Vagina (tissue), 2 donors: Measurements from ENCODE around the gene SIPA1L3.

Source experiments
- CTCF ChIP-seq, 3 experiments: fragments of 450-650 bp in 2 of 3; fragments of 200-600 bp in 1 of 3; sonication (generic) in 1 of 3; IDR thresholded peaks; one replicate each; pipeline ENCODE4 v1.5.1; 2017 to 2019; ENCODE audit warnings: antibody characterized with exemption in 3 of 3, mild to moderate bottlenecking in 2 of 3, moderate library complexity in 2 of 3
- POLR2A ChIP-seq, 2 donors: fragments of 450-650 bp; IDR thresholded peaks; one replicate each; pipeline ENCODE4 v1.6.1; 2017; ENCODE audit warnings: antibody characterized with exemption in 2 of 2, mild to moderate bottlenecking in 2 of 2, moderate library complexity in 2 of 2
- POLR2AphosphoS5 ChIP-seq, 2 donors: sonication (generic); formaldehyde crosslinking; IDR thresholded peaks; one replicate each; pipeline ENCODE4 v1.9.0; 2017; ENCODE audit warnings: antibody characterized with exemption in 2 of 2, mild to moderate bottlenecking in 2 of 2, low read depth in 1 of 2; ENCODE audit not compliant: insufficient read depth in 1 of 2

- no peak for TF ChIP-seq CTCF (IDR thresholded peaks at IDR 0.05)
- TF ChIP-seq POLR2A (IDR thresholded peaks at IDR 0.05): no peak
- no peak for TF ChIP-seq POLR2AphosphoS5 (IDR thresholded peaks at IDR 0.05; ENCODE audit: insufficient read depth in 1 of 2, low read depth in 1 of 2)
These were observed 125.1 kb downstream of the SIPA1L3 start for GRCh38 chr19:38032151-38032550.
